SK-N-SH treated with all-trans-retinoic acid at 6 μM for 48 hours (cell line): ENCODE results near the gene COA8.

Source experiments
- CSRNP3 ChIP-seq: fragments of 250-450 bp; sonication (Bioruptor Pico); IDR thresholded peaks from 2 replicates; pipeline ENCODE4 v1.5.1; 2021; ENCODE audit warnings: mild to moderate bottlenecking, moderate library complexity
- ESRRG ChIP-seq: fragments of 250-450 bp; sonication (Bioruptor Pico); IDR thresholded peaks from 2 replicates; pipeline ENCODE4 v1.6.1; 2021; ENCODE audit warnings: mild to moderate bottlenecking
- GLIS3 ChIP-seq: fragments of 250-450 bp; sonication (Bioruptor Pico); IDR thresholded peaks from 2 replicates; pipeline ENCODE4 v1.5.0; 2020; ENCODE audit warnings: mild to moderate bottlenecking, moderate library complexity
- OSR1 ChIP-seq: fragments of 250-450 bp; sonication (Bioruptor Pico); IDR thresholded peaks from 2 replicates; pipeline ENCODE4 v1.8.0; 2022; ENCODE audit warnings: moderate library complexity, mild to moderate bottlenecking, inconsistent platforms
- PATZ1 ChIP-seq: fragments of 250-450 bp; sonication (Bioruptor Pico); IDR thresholded peaks from 2 replicates; pipeline ENCODE4 v1.8.0; 2020; ENCODE audit warnings: mild to moderate bottlenecking, moderate library complexity, borderline replicate concordance
- POU6F1 ChIP-seq: fragments of 250-450 bp; sonication (Bioruptor Pico); IDR thresholded peaks from 2 replicates; pipeline ENCODE4 v1.8.0; 2021; ENCODE audit warnings: low read depth, mild to moderate bottlenecking, moderate library complexity, borderline replicate concordance
- TOX ChIP-seq: fragments of 250-450 bp; sonication (Bioruptor Pico); IDR thresholded peaks from 2 replicates; pipeline ENCODE4 v1.8.0; 2021; ENCODE audit warnings: mild to moderate bottlenecking, moderate library complexity, borderline replicate concordance
- ZFP3 ChIP-seq: fragments of 250-450 bp; sonication (Bioruptor Pico); IDR thresholded peaks from 2 replicates; pipeline ENCODE4 v1.5.0; 2020; ENCODE audit warnings: mild to moderate bottlenecking, moderate library complexity
- ZFP30 ChIP-seq: fragments of 450-650 bp; formaldehyde crosslinking; IDR thresholded peaks from 2 replicates; pipeline ENCODE4 v1.5.0; 2022; ENCODE audit warnings: mild to moderate bottlenecking, moderate library complexity
- ZNF565 ChIP-seq: fragments of 450-650 bp; formaldehyde crosslinking; conservative IDR thresholded peaks from 2 replicates; pipeline ENCODE4 v1.5.0; 2020; ENCODE audit warnings: low read depth, mild to moderate bottlenecking, moderate library complexity
- ZNF8 ChIP-seq: fragments of 450-650 bp; formaldehyde crosslinking; IDR thresholded peaks from 2 replicates; pipeline ENCODE4 v1.5.0; 2020; ENCODE audit warnings: mild to moderate bottlenecking, moderate library complexity

GRCh38 chr14:103530831-103531230 lies 31.9 kb upstream of the COA8 start:
- TF ChIP-seq ZNF565 (CRISPR knock-in tag) (no peak), PATZ1 (CRISPR knock-in tag) (no peak), GLIS3 (CRISPR knock-in tag) (no peak), ZNF8 (no peak), ZFP30 (no peak), TOX (CRISPR knock-in tag) (no peak), ESRRG (CRISPR knock-in tag) (no peak), POU6F1 (CRISPR knock-in tag) (no peak), ZFP3 (CRISPR knock-in tag) (no peak), CSRNP3 (no peak), OSR1 (CRISPR knock-in tag) (no peak)
